A549 (cell line): ENCODE measurements around the gene ZNF423.

ENCODE experiments used
- CEBPB ChIP-seq, 2 experiments: fragments of >200 bp in 1 of 2; sonication (Bioruptor Twin) in 1 of 2; formaldehyde crosslinking in 1 of 2; IDR thresholded peaks; 2 replicates each; pipeline ENCODE4 v1.6.1; 2012 to 2016
- EHMT2 ChIP-seq: fragments of 200-600 bp; sonication (generic); IDR thresholded peaks from 2 replicates; pipeline ENCODE4 v1.6.1; 2016; ENCODE audit warnings: antibody characterized with exemption, low read depth, mild to moderate bottlenecking, moderate library complexity
- EP300 ChIP-seq, 2 experiments: fragments of >200 bp; sonication (Bioruptor Twin); formaldehyde crosslinking; IDR thresholded peaks; 2 replicates in 1 of 2; 3 replicates in 1 of 2; pipeline ENCODE4 v1.6.1; 2016 to 2017
- HES2 ChIP-seq: fragments of >200 bp; sonication (Bioruptor Twin); formaldehyde crosslinking; IDR thresholded peaks from 2 replicates; pipeline ENCODE4 v1.6.1; 2016
- JUN ChIP-seq, 2 experiments: fragments of >200 bp; sonication (Bioruptor Twin); formaldehyde crosslinking; IDR thresholded peaks; 2 replicates in 1 of 2; 3 replicates in 1 of 2; pipeline ENCODE4 v1.6.1; 2016 to 2017
- MYC ChIP-seq: IDR thresholded peaks from 2 replicates; pipeline ENCODE4 v1.6.1; 2012; ENCODE audit warnings: mild to moderate bottlenecking, inconsistent platforms, low read length, improper control_type of control experiment, borderline replicate concordance
- PBX3 ChIP-seq: IDR thresholded peaks from 2 replicates; pipeline ENCODE4 v1.6.1; 2012
- POLR2A ChIP-seq: IDR thresholded peaks from 2 replicates; pipeline ENCODE4 v1.6.1; 2012; ENCODE audit warnings: mild to moderate bottlenecking, low read length
- REST ChIP-seq: fragments of 200-600 bp; sonication (generic); IDR thresholded peaks from 2 replicates; pipeline ENCODE4 v1.6.1; 2016; ENCODE audit warnings: antibody characterized with exemption, mild to moderate bottlenecking, moderate library complexity
- SMC3 ChIP-seq: fragments of >200 bp; sonication (Bioruptor Twin); formaldehyde crosslinking; IDR thresholded peaks from 3 replicates; pipeline ENCODE4 v1.6.1; 2018; ENCODE audit warnings: inconsistent platforms
- TF ChIP-seq, protein P1 (sequence below): fragments of >200 bp; sonication (Bioruptor Twin); formaldehyde crosslinking; IDR thresholded peaks from 3 replicates; pipeline ENCODE4 v1.5.1; 2016

- TF ChIP-seq SMC3 (no peak), EP300 (IDR thresholded peaks at IDR 0.05) (no peak), MYC (no peak), HES2 (no peak), POLR2A (no peak), PBX3 (no peak), REST (no peak), CEBPB (IDR thresholded peaks at IDR 0.05) (no peak), JUN (IDR thresholded peaks at IDR 0.05) (no peak), EHMT2 (no peak)
- TF ChIP-seq, protein P1, sequence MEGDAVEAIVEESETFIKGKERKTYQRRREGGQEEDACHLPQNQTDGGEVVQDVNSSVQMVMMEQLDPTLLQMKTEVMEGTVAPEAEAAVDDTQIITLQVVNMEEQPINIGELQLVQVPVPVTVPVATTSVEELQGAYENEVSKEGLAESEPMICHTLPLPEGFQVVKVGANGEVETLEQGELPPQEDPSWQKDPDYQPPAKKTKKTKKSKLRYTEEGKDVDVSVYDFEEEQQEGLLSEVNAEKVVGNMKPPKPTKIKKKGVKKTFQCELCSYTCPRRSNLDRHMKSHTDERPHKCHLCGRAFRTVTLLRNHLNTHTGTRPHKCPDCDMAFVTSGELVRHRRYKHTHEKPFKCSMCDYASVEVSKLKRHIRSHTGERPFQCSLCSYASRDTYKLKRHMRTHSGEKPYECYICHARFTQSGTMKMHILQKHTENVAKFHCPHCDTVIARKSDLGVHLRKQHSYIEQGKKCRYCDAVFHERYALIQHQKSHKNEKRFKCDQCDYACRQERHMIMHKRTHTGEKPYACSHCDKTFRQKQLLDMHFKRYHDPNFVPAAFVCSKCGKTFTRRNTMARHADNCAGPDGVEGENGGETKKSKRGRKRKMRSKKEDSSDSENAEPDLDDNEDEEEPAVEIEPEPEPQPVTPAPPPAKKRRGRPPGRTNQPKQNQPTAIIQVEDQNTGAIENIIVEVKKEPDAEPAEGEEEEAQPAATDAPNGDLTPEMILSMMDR, result no peak
Measured at GRCh38 chr16:49679095-49679494, 176.8 kb downstream of the ZNF423 start.
